Prostate gland (tissue), 2 donors: ENCODE results near the gene SELENOO. TPM values are rescaled to one million over a fixed set of nuclear protein-coding genes. Genes with fewer than 3 reads are reported as not detected.

ENCODE experiments used
- DNase-seq: peaks from one replicate; pipeline ENCODE4 v3.0.0-alpha.2; 2019; ENCODE audit warnings: low spot score
- H3K27ac ChIP-seq, 2 donors: fragments of 200-600 bp; sonication (generic); 2 replicates each; pipeline ENCODE4 v1.5.1; 2017 to 2019
- H3K27me3 ChIP-seq: fragments of 200-600 bp; sonication (generic); replicated peaks from 2 replicates; pipeline ENCODE4 v1.5.1; 2019; ENCODE audit not compliant: insufficient read depth
- H3K36me3 ChIP-seq, 2 donors: fragments of 200-600 bp; sonication (generic); 1 replicate in 1 of 2; 2 replicates in 1 of 2; pipeline versions ENCODE4 v1.5.1 to v1.8.1; 2017 to 2019
- H3K4me1 ChIP-seq: fragments of 200-600 bp; sonication (generic); replicated peaks from 2 replicates; pipeline ENCODE4 v1.5.1; 2019
- H3K4me3 ChIP-seq, 2 donors: fragments of 200-600 bp; sonication (generic); 2 replicates each; pipeline ENCODE4 v1.5.1; 2017 to 2019
- H3K9me3 ChIP-seq: fragments of 200-600 bp; sonication (generic); 2 replicates; pipeline ENCODE4 v1.5.1; 2017
- CTCF ChIP-seq, 4 experiments: fragments of 200-600 bp in 2 of 4; fragments of 450-650 bp in 2 of 4; sonication (generic) in 2 of 4; IDR thresholded peaks; 1 replicate in 3 of 4; 2 replicates in 1 of 4; pipeline ENCODE4 v1.5.1; 2016 to 2019; ENCODE audit warnings: antibody characterized with exemption in 4 of 4, mild to moderate bottlenecking in 2 of 4, moderate library complexity in 2 of 4
- POLR2A ChIP-seq: fragments of 450-650 bp; IDR thresholded peaks from one replicate; pipeline ENCODE4 v1.6.1; 2016; ENCODE audit warnings: antibody characterized with exemption, mild to moderate bottlenecking
- POLR2AphosphoS5 ChIP-seq: sonication (generic); formaldehyde crosslinking; IDR thresholded peaks from one replicate; pipeline ENCODE4 v1.6.1; 2017; ENCODE audit warnings: antibody characterized with exemption
- WGBS: methylation state at CpG from one replicate; pipeline ENCODE4 v1.1.5; 2018; 5-methylcytosine and 5-hydroxymethylcytosine counted together
- intact Hi-C: fragments of 100-400 bp; cut with DNase I; formaldehyde crosslinking; loops from one replicate; pipeline ENCODE4 v1.14.2; 2022
- total RNA-seq, 2 donors: library from RNA; depleted of rRNA; stranded (reverse); fragments of >200 nt; gene quantifications; one replicate each; pipeline ENCODE4 v1.1.0, GENCODE V29; 2016

The SELENOO gene
- total RNA-seq, 2 donors from 2014 or later = 51.8 to 58.5 TPM

DNA sequence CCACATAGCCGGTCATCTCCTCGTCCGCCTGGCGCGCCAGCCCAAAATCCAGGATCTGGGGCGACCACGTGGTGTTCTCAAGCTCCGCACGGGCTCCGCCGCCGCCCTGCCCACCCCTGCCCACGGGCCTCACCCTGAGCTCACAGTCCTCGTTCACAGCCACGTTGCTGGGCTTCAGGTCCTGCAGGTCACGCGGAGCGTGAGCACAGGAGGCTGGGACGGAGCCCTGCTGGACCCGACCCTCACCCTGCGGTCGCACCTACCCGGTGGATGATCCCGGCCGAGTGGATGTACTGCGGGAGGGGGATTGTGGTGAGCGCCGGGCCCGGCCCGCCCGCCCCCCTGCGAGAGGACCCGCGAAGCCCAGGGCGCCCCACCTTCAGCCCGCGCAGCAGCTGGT lies 66.2 kb downstream of the SELENOO start:
- Histone ChIP-seq H3K36me3 (no peaks in the 10 kb centered on the region), H3K9me3 (no peaks in the 10 kb centered on the region), H3K4me3 (peak overlapping the region; percentile 14 to 41), H3K27me3 (no peaks in the 10 kb centered on the region), H3K27ac (no peak overlapping the region), H3K4me1 (peaks cover 22% of the 10 kb centered on the region)
- intact Hi-C loops = no loop called here
- no peak for DNase-seq
- TF ChIP-seq POLR2AphosphoS5 = no peak
- no peak for TF ChIP-seq POLR2A
- no peak for TF ChIP-seq CTCF (IDR thresholded peaks at IDR 0.05)
- WGBS = 58% methylated on average over 30 of the region's 37 CpGs

Other genes with a start within 250 kb of the SELENOO start
- 100 to 1,000 TPM; 126 to 183 TPM for gene PIM3, start 240.2 kb upstream of the SELENOO start, total RNA-seq
- under 1 TPM in 1 of 2 donors, not detected in 1; 0.68 TPM for gene IL17REL, start 188.2 kb upstream of the SELENOO start, total RNA-seq
- under 1 TPM in 1 of 2 donors, not detected in 1; 0.74 TPM for gene TTLL8, start 142.7 kb upstream of the SELENOO start, total RNA-seq
- 1 to 10 TPM in 1 of 2 donors, under 1 TPM in 1; 0.68 to 1.1 TPM for gene MLC1, start 115.6 kb upstream of the SELENOO start, total RNA-seq
- gene MOV10L1, start 111.0 kb upstream of the SELENOO start, total RNA-seq = 10 to 100 TPM in 1 of 2 donors, under 1 TPM in 1; 0.36 to 18.9 TPM
- 1 to 10 TPM; 7.5 to 9.5 TPM for gene PANX2, start 30.3 kb upstream of the SELENOO start, total RNA-seq
- 10 to 100 TPM; 39.1 to 43.1 TPM for gene TRABD, start 15.1 kb upstream of the SELENOO start, total RNA-seq
- 100 to 1,000 TPM in 1 of 2 donors, 10 to 100 TPM in 1; 56.3 to 117 TPM for gene TUBGCP6, start 44.0 kb downstream of the SELENOO start, total RNA-seq
- gene HDAC10, start 50.3 kb downstream of the SELENOO start, total RNA-seq = 10 to 100 TPM; 36.9 to 41.3 TPM
- 10 to 100 TPM in 1 of 2 donors, 1 to 10 TPM in 1; 8.4 to 18.0 TPM for gene MAPK12, start 60.7 kb downstream of the SELENOO start, total RNA-seq
- gene MAPK11, start 69.4 kb downstream of the SELENOO start, total RNA-seq = 10 to 100 TPM; 11.4 to 14.1 TPM
- 100 to 1,000 TPM; 259 to 309 TPM for gene PLXNB2, start 106.6 kb downstream of the SELENOO start, total RNA-seq
- gene DENND6B, start 126.0 kb downstream of the SELENOO start, total RNA-seq = 10 to 100 TPM in 1 of 2 donors, 1 to 10 TPM in 1; 9.6 to 19.6 TPM
- gene PPP6R2, start 142.3 kb downstream of the SELENOO start, total RNA-seq = 100 to 1,000 TPM in 1 of 2 donors, 10 to 100 TPM in 1; 80.6 to 107 TPM